HG03520 (cell line): ENCODE measurements around the gene KCNQ4.

ENCODE experiments used
- ATAC-seq: cut with Tn5 transposase; IDR thresholded peaks from one replicate; pipeline ENCODE4 v1.9.1; 2021; ENCODE audit warnings: mild to moderate bottlenecking, moderate library complexity; ENCODE audit not compliant: unreplicated experiment

Gene KCNQ4

DNA sequence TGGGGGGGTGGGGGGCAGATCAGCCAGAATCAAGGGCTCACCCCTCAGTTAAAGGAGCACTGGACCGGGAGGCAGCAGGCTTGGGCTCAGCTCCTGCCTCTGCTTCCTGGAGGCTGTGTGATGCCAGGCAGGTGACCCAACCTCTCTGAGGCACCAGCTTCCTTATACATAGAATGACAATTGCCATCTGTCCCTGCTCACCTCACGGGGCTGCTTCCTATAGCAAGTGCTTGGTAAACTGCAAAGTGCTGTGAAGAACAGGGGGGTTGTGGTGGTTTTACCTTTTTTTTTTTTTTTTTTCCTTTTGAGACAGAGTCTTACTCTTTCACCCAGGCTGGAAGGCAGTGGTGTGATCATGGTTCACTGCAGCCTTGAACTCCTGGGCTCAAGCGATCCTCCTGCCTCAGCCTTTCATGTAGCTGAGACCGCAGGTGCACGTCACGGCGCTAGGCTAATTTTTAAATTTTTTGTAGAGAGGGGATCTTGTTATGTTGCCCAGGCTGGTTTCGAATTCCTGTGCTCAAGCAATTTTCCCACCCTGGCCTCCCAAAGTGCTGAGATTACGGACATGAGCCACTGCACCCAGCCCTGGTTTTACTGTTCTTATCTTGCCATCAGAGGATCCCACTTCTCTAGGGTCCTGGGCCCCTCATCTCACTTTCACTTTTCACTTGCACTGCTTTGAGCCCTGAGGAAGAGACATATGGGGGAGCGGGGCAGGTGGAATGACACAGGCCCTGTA is 11.6 kb downstream of the KCNQ4 start:
- no peak for ATAC-seq

- no peak for ATAC-seq
Observed at GRCh38 chr1:40795811-40796586, 12.4 kb downstream of the KCNQ4 start.

DNA sequence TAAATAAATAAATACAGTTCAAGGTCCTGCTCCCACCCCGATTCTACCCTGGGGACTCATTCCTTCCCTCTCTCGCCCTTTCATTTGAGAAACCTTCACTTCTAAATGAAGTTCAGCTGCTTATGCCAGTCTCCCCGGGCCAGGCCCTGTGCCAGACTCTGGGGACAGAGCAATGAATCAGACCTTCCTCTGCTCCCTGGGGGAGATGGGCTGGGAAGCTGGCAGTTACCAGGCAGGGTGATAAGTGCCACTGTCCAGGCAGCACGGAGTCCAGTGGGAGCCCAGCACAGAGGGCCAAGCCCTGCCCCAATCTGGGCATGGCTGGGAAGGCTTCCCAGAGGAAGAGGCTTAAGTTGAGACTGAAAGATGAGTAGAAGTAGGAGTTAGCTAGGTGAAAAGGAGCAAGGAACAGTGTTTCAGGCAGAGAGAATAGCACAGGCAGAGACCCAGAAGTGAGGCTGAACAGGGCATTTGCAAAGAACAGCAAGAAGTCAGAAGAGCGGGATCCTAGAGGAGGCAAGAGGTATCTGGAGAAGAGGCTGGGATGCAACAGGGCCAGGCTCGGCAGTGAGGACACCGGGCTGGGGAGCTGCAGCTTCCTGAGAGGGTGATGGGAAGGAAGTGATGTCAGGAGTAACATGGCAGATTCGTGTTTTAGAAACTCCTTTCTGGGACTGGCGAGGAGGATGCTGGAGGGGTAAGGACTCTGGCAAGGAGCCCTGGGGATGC is 13.5 kb downstream of the KCNQ4 start:
- no peak for ATAC-seq

- no peak for ATAC-seq
Observed at GRCh38 chr1:40797668-40798010, 14.1 kb downstream of the KCNQ4 start.

- no peak for ATAC-seq
Observed at GRCh38 chr1:40798366-40799281, 15.0 kb downstream of the KCNQ4 start.

DNA sequence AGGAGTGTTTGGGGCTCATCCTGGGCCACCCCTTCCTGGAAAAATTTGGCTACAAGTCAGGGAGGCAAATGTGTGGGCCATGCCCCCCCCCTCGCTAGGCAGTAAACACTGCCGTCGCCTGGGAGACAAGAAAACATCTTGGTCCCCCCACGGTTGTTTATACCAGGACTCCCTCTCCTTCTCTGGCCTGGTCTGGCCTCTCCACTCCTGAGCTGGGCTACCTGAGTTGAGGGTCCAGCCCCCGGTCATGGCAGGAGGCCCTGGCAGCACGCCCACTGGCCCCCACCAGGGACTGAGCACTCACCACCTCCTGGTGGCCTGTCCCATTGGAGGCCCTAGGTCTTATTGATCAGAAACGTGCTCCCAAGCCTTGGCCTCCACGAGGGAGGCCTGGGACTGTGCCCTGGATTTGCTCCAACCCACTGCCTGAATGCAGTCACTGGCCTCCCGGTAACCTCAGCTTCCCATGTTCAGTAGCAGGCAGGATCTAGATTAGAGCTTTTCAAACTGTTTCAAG is 15.8 kb downstream of the KCNQ4 start:
- no peak for ATAC-seq

DNA sequence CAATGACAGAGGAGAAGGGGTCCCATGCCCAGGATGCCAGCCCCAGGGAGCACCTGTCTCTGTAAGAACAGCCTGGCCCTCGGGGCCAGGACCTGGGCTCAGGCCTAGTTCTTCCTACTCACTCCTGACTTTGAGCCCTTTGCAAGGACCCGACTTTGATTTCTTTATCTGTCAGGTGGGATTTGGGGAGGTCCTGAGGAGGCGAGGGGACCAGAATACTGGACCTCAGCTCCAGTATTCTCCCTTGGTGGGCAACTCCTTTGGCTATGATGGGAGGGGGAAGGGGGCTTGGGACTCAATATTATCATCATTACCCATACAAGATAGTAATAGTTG is 18.1 kb downstream of the KCNQ4 start:
- no peak for ATAC-seq

GRCh38 chr1:40802078-40802741 is 18.6 kb downstream of the KCNQ4 start:
- ATAC-seq: no peak

DNA sequence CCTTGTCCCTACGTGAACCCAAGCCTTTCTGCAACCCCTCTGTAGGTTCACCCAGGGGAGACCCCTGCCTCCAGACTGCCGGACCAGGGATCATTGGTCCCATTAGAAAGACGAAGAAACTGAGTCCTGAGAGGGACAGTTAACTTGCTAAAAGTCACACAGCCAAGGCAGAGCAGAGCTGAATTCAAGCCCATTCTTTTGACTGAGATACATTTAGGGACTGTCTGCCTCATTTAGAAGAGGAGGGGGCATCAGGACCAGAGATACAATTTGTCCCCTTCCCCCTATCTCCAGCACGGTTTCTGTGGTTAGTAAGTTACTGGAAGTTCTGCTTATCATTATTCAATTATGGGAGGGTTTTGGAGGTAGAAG is 19.1 kb downstream of the KCNQ4 start:
- ATAC-seq: no peak

GRCh38 chr1:40803447-40803846 is 19.9 kb downstream of the KCNQ4 start:
- ATAC-seq: no peak

GRCh38 chr1:40803902-40804301 is 20.3 kb downstream of the KCNQ4 start:
- ATAC-seq: no peak

DNA sequence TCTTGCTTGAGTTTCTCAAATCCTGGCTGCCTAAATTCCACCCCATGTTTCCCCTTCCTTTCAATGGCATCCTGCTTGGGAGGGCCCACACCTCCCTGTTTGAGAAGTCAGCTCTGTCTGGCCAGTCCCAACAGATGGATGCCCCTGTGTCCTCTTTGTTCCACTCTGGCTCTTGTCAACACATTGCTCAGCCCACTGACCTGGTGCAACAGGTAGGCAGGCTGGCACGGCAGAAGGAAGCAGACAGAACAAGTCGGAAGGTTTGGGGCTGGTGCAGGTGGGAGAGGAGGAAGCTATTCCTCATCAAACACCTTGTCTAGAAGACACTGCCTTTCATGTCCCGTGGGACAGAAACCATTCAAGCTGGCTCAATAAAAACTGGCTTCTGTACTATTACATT is 22.7 kb downstream of the KCNQ4 start:
- ATAC-seq: no peak

GRCh38 chr1:40806731-40807695 is 23.4 kb downstream of the KCNQ4 start:
- no peak for ATAC-seq

- no peak for ATAC-seq
Observed at GRCh38 chr1:40808002-40808401, 24.4 kb downstream of the KCNQ4 start.

DNA sequence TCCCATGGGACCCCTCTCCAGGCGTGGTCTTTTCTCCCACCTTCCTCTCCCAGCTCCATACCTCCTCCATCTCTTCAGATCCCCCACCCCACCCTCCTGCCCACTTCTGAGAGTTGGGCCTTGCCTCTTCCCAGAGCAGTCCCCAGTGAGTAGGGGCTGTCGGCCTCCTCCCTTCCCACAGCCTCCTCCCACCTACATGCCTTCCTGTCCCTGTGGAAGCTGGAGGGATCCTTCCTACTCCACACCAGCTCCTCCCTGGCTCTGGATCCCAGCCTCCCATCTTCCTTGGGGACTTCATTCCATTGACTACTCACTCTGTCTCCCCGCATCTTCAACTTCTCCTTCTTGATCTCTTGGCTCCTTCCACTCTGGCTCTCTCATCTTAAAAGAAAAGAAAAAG is 24.9 kb downstream of the KCNQ4 start:
- no peak for ATAC-seq

DNA sequence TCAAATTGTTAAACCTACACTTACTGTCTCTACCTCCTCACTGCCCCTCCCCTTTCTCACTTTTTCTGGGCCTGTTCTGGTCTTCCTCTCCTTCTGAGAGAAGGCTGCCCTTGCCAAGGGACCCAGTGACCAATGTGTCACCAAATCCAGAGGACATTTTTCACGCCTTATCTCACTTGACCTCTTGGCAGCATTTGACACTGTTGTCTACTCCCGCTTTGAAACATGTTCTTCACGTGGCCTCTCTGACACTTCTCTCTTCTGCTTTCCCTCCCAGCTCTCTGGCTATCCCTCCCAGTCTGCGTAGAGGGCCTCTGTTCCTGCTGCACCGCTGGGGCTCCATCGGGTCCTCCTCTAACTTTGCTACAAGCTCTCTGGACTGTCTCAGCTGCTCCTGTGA is 25.3 kb downstream of the KCNQ4 start:
- ATAC-seq: no peak

DNA sequence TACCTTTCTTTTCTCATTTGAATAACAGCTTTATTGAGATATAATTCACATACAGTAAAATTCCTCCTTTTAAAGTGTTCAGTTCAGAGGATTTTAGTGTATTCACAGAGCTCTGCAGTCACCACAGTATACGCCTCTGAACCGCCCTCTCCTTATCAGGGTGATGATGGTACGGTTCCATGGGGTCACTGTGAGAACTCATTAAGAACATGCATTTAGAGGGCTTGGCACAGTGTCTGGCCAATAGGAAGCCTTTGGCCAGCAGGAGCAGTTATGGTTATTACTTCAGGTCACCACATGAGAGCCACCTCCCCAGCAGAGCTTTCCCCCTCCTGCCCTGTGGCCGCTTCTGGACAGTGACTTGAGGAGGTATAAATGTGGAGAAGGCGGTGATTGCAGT is 27.3 kb downstream of the KCNQ4 start:
- ATAC-seq: no peak

- ATAC-seq: no peak
Observed at GRCh38 chr1:40815420-40815819, 31.8 kb downstream of the KCNQ4 start.

DNA sequence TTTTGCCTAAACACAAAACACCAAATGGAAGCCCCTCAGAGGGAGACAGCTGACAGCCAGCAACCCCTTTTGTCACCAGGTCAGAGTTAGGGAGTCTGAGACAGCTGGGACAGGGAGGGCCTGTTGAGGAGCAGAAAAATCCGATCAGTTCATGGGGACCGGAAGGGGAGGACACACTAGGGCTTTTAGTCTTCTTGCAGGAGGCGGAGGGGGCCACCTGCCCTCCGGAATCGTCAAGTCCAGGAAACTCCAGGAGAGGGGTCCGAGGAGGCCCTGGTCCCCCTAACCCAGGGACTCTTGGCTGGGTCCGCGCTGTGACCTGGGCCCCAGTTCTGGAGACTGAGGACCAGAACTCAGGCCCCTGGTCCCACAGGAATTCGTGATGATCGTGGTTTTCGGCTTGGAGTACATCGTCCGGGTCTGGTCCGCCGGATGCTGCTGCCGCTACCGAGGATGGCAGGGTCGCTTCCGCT is 34.2 kb downstream of the KCNQ4 start:
- ATAC-seq: no peak
